Measurements from ENCODE around the gene ZBTB47.

ZBTB47 gene

GRCh38 chr3:42694366-42694765, 40.9 kb downstream of the ZBTB47 start:
- Histone ChIP-seq H3K4me2 (ENCODE audit: insufficient read depth, low read length) (no peak overlapping the region), H2AFZ (ENCODE audit: low read depth, low read length) (no peak overlapping the region)

GRCh38 chr3:42696356-42697288, 43.1 kb downstream of the ZBTB47 start:
- Histone ChIP-seq H3K27me3 (ENCODE audit: insufficient read depth, low read length, poor library complexity) (no peaks in the 10 kb centered on the region), H3K79me2 (ENCODE audit: insufficient read depth, low read length) (no peaks in the 10 kb centered on the region), H4K20me1 (ENCODE audit: insufficient read depth, low read length) (peaks cover 6% of the 10 kb centered on the region), H3K4me2 (ENCODE audit: insufficient read depth, low read length) (no peak overlapping the region), H3K27ac (ENCODE audit: low read length) (no peak overlapping the region), H3K9me3 (ENCODE audit: insufficient read depth, low read length, severe bottlenecking) (no peaks in the 10 kb centered on the region), H3K4me1 (ENCODE audit: insufficient read depth, low read length) (no peaks in the 10 kb centered on the region), H3K36me3 (ENCODE audit: insufficient read depth, low read length) (no peaks in the 10 kb centered on the region), H3K9ac (ENCODE audit: low read depth, low read length) (no peak overlapping the region), H3K4me3 (ENCODE audit: low read depth in 1 of 2, low read length in 2 of 2) (no peak overlapping the region), H2AFZ (ENCODE audit: low read depth, low read length) (no peak overlapping the region)
- DNase-seq (no peak), ATAC-seq (ENCODE audit: insufficient read depth, low read depth) (no peak)
- TF ChIP-seq CTCF (IDR thresholded peaks at IDR 0.05; ENCODE audit: borderline replicate concordance, extremely low read depth, low read length, poor library complexity, severe bottlenecking), result no peak
- TF ChIP-seq EZH2 (IDR thresholded peaks at IDR 0.05; ENCODE audit: borderline replicate concordance, low read depth, low read length, severe bottlenecking), result no peak

More at GRCh38 chr3:42694366-42694765, 40.9 kb downstream of the ZBTB47 start:
- Histone ChIP-seq H3K27ac (ENCODE audit: low read length) (no peak overlapping the region), H3K27me3 (ENCODE audit: insufficient read depth, low read length, poor library complexity) (no peaks in the 10 kb centered on the region), H3K9ac (ENCODE audit: low read depth, low read length) (no peak overlapping the region), H3K9me3 (ENCODE audit: insufficient read depth, low read length, severe bottlenecking) (no peaks in the 10 kb centered on the region), H3K4me3 (ENCODE audit: low read depth in 1 of 2, low read length in 2 of 2) (no peak overlapping the region), H3K79me2 (ENCODE audit: insufficient read depth, low read length) (no peaks in the 10 kb centered on the region), H3K36me3 (ENCODE audit: insufficient read depth, low read length) (no peaks in the 10 kb centered on the region), H3K4me1 (ENCODE audit: insufficient read depth, low read length) (no peaks in the 10 kb centered on the region), H4K20me1 (ENCODE audit: insufficient read depth, low read length) (no peaks in the 10 kb centered on the region)
- DNase-seq (no peak), ATAC-seq (ENCODE audit: insufficient read depth, low read depth) (no peak)
- no peak for TF ChIP-seq EZH2 (IDR thresholded peaks at IDR 0.05; ENCODE audit: borderline replicate concordance, low read depth, low read length, severe bottlenecking)
- TF ChIP-seq CTCF (IDR thresholded peaks at IDR 0.05; ENCODE audit: borderline replicate concordance, extremely low read depth, low read length, poor library complexity, severe bottlenecking), result no peak

- Histone ChIP-seq H3K4me3 (ENCODE audit: low read depth in 1 of 2, low read length in 2 of 2) (no peak overlapping the region), H3K27ac (ENCODE audit: low read length) (no peak overlapping the region), H3K27me3 (ENCODE audit: insufficient read depth, low read length, poor library complexity) (no peaks in the 10 kb centered on the region), H3K4me2 (ENCODE audit: insufficient read depth, low read length) (no peak overlapping the region), H3K9me3 (ENCODE audit: insufficient read depth, low read length, severe bottlenecking) (no peaks in the 10 kb centered on the region), H3K36me3 (ENCODE audit: insufficient read depth, low read length) (no peaks in the 10 kb centered on the region), H4K20me1 (ENCODE audit: insufficient read depth, low read length) (peaks cover 11% of the 10 kb centered on the region), H3K4me1 (ENCODE audit: insufficient read depth, low read length) (no peaks in the 10 kb centered on the region), H3K9ac (ENCODE audit: low read depth, low read length) (no peak overlapping the region), H3K79me2 (ENCODE audit: insufficient read depth, low read length) (no peaks in the 10 kb centered on the region), H2AFZ (ENCODE audit: low read depth, low read length) (no peak overlapping the region)
- ATAC-seq (ENCODE audit: insufficient read depth, low read depth) (no peak), DNase-seq (no peak)
- TF ChIP-seq CTCF (IDR thresholded peaks at IDR 0.05; ENCODE audit: borderline replicate concordance, extremely low read depth, low read length, poor library complexity, severe bottlenecking), result no peak
- no peak for TF ChIP-seq EZH2 (IDR thresholded peaks at IDR 0.05; ENCODE audit: borderline replicate concordance, low read depth, low read length, severe bottlenecking)
These were observed 44.0 kb downstream of the ZBTB47 start for GRCh38 chr3:42697289-42698051.

Measured in DND-41 (cell line).